ENCODE data around the gene GRB10. TPM values are rescaled to one million over a fixed set of nuclear protein-coding genes. Genes with fewer than 3 reads are reported as not detected.

The GRB10 gene
- total RNA-seq, 4 donors from 2014 or later: 40.4 to 88.6 (median 61.1) TPM

DNA sequence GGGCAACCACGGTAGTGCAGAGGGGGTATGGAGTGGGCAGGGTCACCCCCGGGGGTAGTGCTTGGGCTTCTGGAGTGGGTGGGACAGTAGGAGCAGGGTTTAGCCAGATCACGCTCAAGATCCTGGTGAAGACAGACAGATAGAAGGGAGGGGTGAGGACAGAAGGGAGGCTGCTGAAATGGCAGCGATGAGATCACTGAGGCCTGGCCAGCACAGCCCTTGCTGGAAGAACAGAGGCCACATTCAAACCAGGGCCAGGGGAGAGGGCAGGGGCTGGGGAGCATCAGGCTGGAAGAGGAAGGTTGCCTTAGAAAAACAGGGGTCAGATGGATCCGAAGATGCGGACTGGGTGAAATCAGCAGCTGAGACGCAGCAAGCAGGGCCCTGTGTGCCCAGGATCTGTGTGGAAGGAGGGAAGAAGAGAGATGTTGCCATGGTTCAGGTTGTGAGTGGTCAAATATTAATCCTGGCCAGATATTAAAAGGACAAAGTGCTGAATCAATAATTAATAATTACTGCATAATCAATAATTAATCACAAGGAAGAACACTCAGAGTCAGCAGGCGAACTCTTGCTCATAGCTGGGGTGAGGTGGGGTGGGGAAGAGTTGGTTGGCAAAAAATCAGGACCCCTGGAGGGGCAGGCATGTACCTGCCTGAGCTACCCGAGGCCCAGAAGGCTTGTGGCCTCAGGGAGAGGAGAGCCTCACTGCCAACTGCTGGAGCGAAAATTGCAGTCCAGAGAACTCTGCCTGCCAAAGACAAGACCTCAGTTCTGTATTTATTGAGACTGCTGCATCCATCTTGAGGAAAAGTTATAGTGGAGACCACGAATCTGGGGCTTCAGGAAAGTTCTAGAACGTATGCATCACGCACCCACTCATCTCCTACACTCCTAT is 105.7 kb downstream of the GRB10 start:
- in situ Hi-C loops (cut with MboI; ENCODE audit: low sequenced_read_pairs in 4 of 4): loop anchor here (5.0 to 25.0 kb wide), 3 partner anchors 210 to 465 kb away; partner anchors contain the start of gene FIGNL1 (in 2 of the 4)

GRCh38 chr7:50676079-50676478 is 106.6 kb downstream of the GRB10 start:
- DNase-seq (no peak), ATAC-seq (no peak)
- Histone ChIP-seq H3K4me3 (no peak overlapping the region), H3K4me1 (peaks cover 68 to 74% of the 10 kb centered on the region in 2 donors), H3K36me3 (peaks cover 0 to 9% of the 10 kb centered on the region in 2 donors), H3K27me3 (no peaks in the 10 kb centered on the region), H3K9me3 (no peaks in the 10 kb centered on the region), H3K27ac (peak overlapping the region; percentile 73 to 97 (median 84))
- intact Hi-C loops (cut with DNase I; ENCODE audit: low total_unique reads) (loop anchor here (5.0 kb wide), 1 partner anchor 174 kb away; no protein-coding TSS in a partner anchor), in situ Hi-C loops (cut with MboI; ENCODE audit: low sequenced_read_pairs in 4 of 4) (loop anchor here (5.0 to 25.0 kb wide), 3 partner anchors 209 to 464 kb away; partner anchors contain the start of gene FIGNL1 (in 2 of the 4))
- TF ChIP-seq POLR2A (IDR thresholded peaks at IDR 0.05) (no peak), CTCF (IDR thresholded peaks at IDR 0.05 in 4 of 5, conservative IDR thresholded peaks at IDR 0.05 in 1 of 5) (no peak)

More for the DNA sequence above, 105.7 kb downstream of the GRB10 start:
- Histone ChIP-seq H3K27ac (peak overlapping the region; percentile 73 to 97 (median 84)), H3K4me3 (no peak overlapping the region), H3K4me1 (peaks cover 69 to 81% of the 10 kb centered on the region in 2 donors), H3K9me3 (no peaks in the 10 kb centered on the region), H3K36me3 (peaks cover 0 to 9% of the 10 kb centered on the region in 2 donors), H3K27me3 (no peaks in the 10 kb centered on the region)
- DNase-seq (no peak), ATAC-seq (peak in 1 of 2 donors; percentile 25)
- intact Hi-C loops (cut with DNase I; ENCODE audit: low total_unique reads): loop anchor here (1.0 to 5.0 kb wide), 2 partner anchors 9 to 175 kb away; no protein-coding TSS in a partner anchor
- no peak for TF ChIP-seq POLR2A (IDR thresholded peaks at IDR 0.05)
- no peak for TF ChIP-seq CTCF (IDR thresholded peaks at IDR 0.05 in 4 of 5, conservative IDR thresholded peaks at IDR 0.05 in 1 of 5)

- Histone ChIP-seq H3K36me3 (peaks cover 0 to 9% of the 10 kb centered on the region in 2 donors), H3K27ac (peak overlapping the region; percentile 73 to 97 (median 84)), H3K27me3 (no peaks in the 10 kb centered on the region), H3K4me1 (peaks cover 64 to 73% of the 10 kb centered on the region in 2 donors), H3K9me3 (no peaks in the 10 kb centered on the region), H3K4me3 (no peak overlapping the region)
- intact Hi-C loops (cut with DNase I; ENCODE audit: low total_unique reads): loop anchor here (5.0 kb wide), 1 partner anchor 173 kb away; no protein-coding TSS in a partner anchor
- TF ChIP-seq CTCF (IDR thresholded peaks at IDR 0.05 in 4 of 5, conservative IDR thresholded peaks at IDR 0.05 in 1 of 5): no peak
- peak in 1 of 2 donors; percentile 48 for TF ChIP-seq POLR2A (IDR thresholded peaks at IDR 0.05)
- ATAC-seq (peak in 1 of 2 donors; percentile 40), DNase-seq (no peak)
- in situ Hi-C loops (cut with MboI; ENCODE audit: low sequenced_read_pairs in 4 of 4): loop anchor here (5.0 to 25.0 kb wide), 3 partner anchors 208 to 463 kb away; partner anchors contain the start of gene FIGNL1 (in 2 of the 4)
Measured at GRCh38 chr7:50674896-50675835, 107.5 kb downstream of the GRB10 start.

DNA sequence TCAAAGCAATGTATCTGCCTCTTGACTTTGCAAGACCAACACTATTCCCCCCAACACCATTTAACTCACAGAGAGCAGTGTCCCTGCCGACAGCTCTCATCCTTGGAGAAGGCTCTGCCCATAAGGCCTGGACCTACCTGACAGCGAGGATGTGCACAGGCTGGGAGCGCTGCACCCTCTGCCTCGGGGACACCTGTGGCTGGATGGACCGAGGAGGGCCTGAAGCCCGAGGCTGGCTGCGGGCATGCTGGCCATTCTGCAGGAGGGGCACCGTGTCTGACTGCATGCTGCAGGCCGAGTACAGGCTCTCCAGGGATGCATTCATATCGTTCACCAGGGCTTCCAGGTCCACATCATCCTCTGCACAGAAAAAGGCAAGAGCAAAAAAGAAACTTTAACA is 108.4 kb downstream of the GRB10 start:
- TF ChIP-seq CTCF (IDR thresholded peaks at IDR 0.05 in 4 of 5, conservative IDR thresholded peaks at IDR 0.05 in 1 of 5) (no peak), POLR2A (IDR thresholded peaks at IDR 0.05) (no peak)
- H3K4me3 ChIP-seq: no peak overlapping the region
- ATAC-seq (no peak), DNase-seq (no peak)
- no peaks in the 10 kb centered on the region for H3K9me3 ChIP-seq
- peak overlapping the region in 3 of 4 donors; percentile 73 to 97 (median 89) for H3K27ac ChIP-seq
- H3K36me3 ChIP-seq: peaks cover 0 to 9% of the 10 kb centered on the region in 2 donors
- intact Hi-C loops (cut with DNase I; ENCODE audit: low total_unique reads): no loop called here
- in situ Hi-C loops (cut with MboI; ENCODE audit: low sequenced_read_pairs in 4 of 4): no loop called here
- H3K4me1 ChIP-seq: peaks cover 59 to 64% of the 10 kb centered on the region in 2 donors
- H3K27me3 ChIP-seq: no peaks in the 10 kb centered on the region
